ENCODE data around the gene SLC15A2.

GRCh38 chr3:121941592-121941991 is 47.4 kb downstream of the SLC15A2 start:
- TF ChIP-seq EP300 (IDR thresholded peaks at IDR 0.05; ENCODE audit: borderline replicate concordance) (no peak), TCF12 (IDR thresholded peaks at IDR 0.05; ENCODE audit: low read depth) (no peak), REST (IDR thresholded peaks at IDR 0.05; ENCODE audit: low read depth) (no peak), FOXM1 (IDR thresholded peaks at IDR 0.05; ENCODE audit: borderline replicate concordance, low read depth) (no peak), TAF1 (IDR thresholded peaks at IDR 0.05; ENCODE audit: low read depth) (no peak), TEAD4 (IDR thresholded peaks at IDR 0.05) (no peak), CEBPB (IDR thresholded peaks at IDR 0.05) (no peak), EGR1 (IDR thresholded peaks at IDR 0.05) (no peak), ZBTB7A (IDR thresholded peaks at IDR 0.05; ENCODE audit: low read depth) (no peak), NFIC (IDR thresholded peaks at IDR 0.05) (no peak), MAX (IDR thresholded peaks at IDR 0.05) (no peak)
